ENCODE data around the gene FGFBP1.
"Not testable (repeated sequence)": the region's sequence is repeated elsewhere in the genome, so short reads cannot be mapped to it uniquely, and the experiment has no call there.

Gene FGFBP1

DNA sequence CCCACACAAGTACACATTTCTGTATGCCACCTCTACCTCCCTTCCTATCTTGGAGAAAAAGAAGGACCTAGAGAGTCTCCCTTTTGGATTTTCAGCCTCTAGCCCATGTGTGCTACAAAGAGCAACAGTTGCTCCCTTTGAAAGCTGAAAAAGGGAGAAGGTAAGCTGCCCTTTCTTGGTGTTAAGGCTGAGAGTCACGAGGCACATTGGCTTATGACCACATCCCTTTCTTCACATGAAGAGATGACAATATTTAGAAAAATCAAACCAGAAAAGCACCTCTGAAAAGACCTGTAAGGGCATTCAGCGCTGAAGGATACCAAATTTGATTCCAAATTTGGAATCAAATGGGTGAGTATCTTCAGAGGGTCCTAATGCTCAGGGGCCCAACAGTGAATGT, 6.4 kb upstream of the FGFBP1 start:
- DNase-seq: no peak

DNA sequence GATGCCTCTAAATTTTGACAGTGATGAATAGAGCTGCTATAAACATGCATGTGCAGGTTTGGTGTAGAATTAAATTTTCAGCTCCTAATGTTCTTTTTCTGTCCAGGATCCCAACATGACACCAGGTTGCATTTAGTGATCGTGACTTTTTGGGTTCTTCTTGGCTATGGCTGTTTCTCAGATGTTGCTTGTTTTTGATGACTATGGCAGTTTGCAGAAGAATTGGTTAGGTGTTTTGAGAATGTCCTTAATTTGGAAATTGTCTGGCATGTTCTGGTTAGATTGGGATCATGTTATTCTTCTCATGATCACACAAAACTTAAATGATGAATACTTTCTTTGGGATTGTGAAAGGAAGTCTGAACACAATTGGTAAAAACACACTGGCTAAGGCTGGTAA, 3.7 kb upstream of the FGFBP1 start:
- no peak for DNase-seq

GRCh38 chr4:15938182-15938581, 358 bp downstream of the FGFBP1 start:
- no peak for DNase-seq

- DNase-seq: no peak
These were observed 2.0 kb downstream of the FGFBP1 start for GRCh38 chr4:15936495-15936894.

DNA sequence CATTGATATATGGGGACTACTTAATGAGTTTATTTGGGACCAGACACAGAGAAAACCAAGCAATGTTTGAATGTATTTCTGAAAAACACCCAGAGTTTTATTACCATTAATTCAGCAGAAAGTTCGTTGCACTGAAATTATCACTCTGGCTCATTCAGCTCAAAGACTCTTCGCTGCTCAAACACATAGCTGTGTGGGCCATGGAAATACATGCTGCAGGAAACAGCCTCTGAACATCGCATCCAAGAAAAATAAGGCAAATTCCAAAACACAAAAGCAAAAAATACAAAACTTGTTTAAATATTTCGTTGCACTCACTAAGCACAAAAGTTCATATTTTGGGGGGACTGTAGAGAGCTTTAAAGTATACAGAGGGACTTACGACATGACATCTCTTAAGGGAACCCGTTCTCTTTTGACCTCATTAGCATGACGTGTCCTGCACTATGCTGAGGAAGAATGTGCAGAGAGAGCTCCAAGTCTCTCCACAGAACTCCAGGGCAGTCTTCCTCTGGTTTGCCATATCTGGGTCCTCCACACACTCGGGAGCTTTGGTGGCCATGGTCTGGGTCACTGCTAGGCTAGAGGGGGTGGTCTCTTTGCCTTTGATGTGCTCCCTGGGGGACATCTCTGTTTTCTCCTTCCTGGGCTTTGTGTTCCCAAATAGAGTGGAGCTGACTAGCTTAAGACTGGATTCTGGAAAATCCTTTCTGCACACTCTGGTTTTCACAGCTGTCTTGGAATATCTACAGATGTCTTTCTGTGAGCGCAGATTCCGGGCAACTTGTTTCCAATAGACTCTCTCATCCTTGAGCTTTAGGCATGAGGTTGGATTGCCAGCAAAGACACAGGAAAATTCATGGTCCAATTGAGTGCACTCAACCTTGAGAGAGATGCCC, 2.8 kb downstream of the FGFBP1 start:
- DNase-seq: no peak

DNA sequence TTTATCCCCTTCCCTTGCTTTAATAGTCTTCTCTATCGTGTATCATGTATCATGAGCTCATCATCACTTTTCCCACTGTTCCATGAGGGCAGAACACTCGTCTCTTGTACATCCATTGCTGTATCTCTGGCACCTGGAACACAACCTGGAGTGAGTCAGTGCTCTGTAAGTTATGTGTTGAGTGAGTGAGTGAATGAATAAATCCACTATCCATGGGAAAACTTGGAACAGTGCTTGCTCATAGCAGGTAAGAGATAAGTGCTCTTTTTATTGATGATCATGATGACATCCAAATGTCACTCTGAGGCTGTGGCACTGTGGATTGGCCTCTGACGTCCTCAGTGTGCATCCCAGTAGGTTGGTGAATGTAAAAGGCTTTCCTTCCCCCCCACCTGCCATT, 4.3 kb downstream of the FGFBP1 start:
- DNase-seq: no peak

DNA sequence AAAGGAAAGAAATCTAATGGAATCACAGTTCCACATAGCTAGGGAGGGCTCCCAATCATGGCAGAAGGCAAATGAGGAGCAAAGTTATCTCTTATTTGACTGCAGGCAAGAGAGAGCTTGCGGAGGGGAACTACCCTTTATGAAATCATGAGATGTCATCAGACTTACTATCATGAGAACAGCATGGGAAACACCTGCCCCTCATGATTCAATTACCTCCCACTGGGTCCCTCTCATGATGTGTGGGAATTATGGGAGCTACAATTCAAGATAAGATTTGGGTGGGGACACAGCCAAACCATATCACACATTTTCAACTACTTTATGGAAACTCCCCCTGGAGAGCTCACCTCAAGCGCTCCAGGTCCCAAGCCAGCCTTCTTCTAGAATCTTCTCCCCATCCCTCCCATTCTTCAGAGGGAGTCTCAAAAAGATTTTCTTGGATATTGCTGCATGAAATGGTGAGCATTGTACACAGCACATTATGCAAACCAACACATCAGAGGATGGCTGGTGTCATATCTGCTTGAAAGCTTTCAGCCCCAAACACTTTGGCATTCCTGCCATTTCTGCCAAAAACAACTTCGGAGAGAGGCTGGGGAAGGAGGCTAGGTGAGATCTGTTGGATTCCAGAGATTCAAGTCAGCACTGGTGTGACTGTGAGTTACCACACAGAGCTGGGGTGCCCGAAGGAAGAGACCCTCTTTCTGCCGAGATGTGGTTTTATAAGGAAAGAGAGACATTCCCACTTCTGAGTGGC, 6.9 kb downstream of the FGFBP1 start:
- DNase-seq: no peak

GRCh38 chr4:15930314-15930713, 8.2 kb downstream of the FGFBP1 start:
- no peak for DNase-seq

GRCh38 chr4:15929540-15929939, 9.0 kb downstream of the FGFBP1 start:
- DNase-seq: no peak

GRCh38 chr4:15928883-15929282, 9.7 kb downstream of the FGFBP1 start:
- no peak for DNase-seq

- DNase-seq: no peak
These were observed 12.1 kb downstream of the FGFBP1 start for GRCh38 chr4:15926486-15926885.

GRCh38 chr4:15925830-15926229, 12.7 kb downstream of the FGFBP1 start:
- no peak for DNase-seq

- DNase-seq: no peak
These were observed 17.0 kb downstream of the FGFBP1 start for GRCh38 chr4:15921592-15921932.

DNA sequence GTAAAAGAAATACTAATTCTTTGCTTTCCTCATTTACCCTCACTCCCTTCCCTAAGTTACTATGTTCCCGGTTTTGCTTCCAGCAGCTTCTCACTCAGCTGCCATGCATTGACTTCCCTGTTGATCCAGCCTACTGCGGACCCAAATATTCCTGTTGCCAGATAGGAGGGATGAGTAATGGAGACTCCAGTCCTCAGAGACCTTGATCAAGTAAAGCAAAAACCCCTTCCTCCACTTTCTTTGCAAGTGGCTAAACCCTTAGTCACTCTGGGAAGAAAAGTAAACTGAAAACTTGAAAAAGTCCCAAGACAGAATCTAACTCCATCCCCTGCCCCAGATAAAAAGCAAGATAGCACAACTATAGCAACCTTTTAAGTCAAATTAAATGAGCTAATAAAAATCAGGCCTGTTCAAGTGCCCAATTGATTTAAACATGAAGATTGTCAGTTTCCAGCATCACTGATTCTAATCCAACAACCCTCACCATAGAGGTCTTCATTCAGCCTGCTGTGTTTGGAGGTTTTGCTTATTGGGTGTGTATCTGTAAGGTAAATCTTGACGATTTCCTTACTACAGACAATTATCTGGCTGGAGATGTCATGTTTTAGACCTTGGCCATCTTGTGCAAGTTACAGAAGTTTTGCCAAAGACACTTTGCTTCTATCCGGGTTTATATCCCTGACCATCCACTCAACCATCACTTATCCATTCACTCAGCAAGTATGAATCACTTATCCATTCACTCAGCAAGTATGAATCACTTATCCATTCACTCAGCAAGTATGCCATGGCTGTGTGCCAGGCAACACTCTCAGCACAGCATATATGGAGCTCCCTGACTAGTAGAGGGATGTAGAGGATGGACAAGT, 17.6 kb downstream of the FGFBP1 start:
- DNase-seq: no peak

GRCh38 chr4:15918484-15919129, 19.9 kb downstream of the FGFBP1 start:
- no peak for DNase-seq

DNA sequence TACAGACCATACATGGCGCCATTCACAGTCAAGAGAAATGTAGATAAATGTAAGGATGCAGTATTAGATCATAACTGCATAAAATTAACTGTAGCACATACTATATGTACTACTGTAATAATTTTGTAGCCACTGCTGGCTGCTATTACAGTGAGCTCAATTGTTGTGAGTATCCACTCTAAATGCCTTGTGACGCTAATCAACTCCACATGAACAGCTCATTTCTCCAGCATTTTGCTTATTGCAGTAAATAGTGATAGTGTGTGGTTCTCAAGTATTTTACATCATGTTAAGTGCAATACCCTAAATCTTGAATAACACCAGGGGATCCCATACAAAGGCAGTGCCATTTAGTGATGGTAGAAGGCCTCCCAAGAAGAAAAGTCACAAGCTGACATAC, 21.2 kb downstream of the FGFBP1 start:
- DNase-seq: no peak

GRCh38 chr4:15916358-15916757, 22.2 kb downstream of the FGFBP1 start:
- not testable (repeated sequence) for DNase-seq

DNA sequence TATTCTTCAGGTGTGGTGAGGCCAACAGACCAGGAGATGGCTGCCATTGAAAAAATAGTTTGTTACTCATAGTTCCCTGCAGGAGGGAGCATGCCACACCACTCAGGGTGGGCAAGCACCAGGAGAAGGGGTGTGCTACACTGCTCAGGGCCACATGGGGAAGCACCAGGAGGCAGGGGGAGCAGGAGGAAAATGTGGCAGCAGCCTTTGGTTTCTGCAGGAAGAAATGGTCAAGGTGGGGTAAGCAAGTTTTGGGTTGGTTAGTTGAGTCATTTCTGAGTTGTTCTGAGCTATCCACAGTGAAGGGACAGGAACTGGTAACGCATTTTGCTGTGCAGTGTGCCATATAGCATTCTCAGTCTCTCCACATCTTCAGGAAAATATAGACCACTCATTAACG, 23.8 kb downstream of the FGFBP1 start:
- no peak for DNase-seq

DNA sequence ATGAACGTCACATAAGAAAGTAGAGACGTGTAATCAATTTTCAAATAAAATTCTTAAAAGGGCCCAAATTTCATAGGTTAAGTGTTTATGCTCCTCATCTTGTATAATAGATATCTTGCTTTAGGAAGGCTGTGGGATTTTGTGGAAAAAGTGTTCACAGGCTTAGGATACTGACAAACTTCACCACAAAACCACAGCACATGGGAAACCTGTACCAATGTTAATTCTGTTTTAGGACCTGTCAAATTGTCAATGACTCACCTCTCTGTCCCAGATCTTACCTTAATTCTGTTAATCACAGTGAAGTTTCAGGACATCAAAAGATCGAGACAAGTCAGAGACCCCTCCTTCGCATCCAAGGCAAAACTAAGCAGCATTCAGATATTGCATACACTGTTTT, 24.2 kb downstream of the FGFBP1 start:
- no peak for DNase-seq

DNA sequence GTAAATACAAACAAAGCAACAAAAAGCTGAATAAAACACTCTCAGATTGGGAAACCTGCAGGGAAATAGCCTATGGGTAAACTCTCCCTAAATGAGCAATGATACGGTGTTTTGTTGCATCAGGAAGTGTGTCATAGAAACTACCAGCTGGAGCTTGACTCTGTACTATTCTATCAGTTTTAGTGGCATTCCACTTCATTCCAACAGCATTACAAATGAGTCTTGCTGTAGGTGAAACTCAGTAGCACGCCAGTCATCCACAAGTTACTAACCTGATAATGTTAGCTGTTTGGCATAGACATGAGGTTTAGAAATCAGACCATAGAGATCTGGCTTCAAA, 24.9 kb downstream of the FGFBP1 start:
- no peak for DNase-seq

- DNase-seq: no peak
These were observed 25.4 kb downstream of the FGFBP1 start for GRCh38 chr4:15912961-15913630.

DNA sequence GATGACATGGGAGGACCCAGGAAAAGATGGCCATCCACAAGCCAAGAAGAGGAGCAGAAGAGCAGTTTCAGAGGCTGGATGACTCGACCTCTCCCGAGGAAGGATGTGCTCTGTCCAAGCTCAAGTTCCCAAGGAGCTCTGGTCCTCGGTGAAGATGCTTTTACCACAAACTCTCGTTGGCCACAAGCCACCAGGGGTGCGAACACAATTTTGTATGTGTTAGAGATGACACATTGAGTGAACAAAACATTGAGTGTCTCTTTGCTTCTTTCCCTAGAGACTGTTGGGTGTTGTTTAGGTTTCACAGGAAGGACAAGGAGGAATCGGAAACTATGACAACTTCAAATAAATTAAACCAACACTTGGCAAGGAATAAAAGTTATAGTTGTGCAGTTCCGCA, 26.3 kb downstream of the FGFBP1 start:
- DNase-seq: no peak

Data from stimulated activated CD4-positive, alpha-beta T cell treated with anti-CD3 and anti-CD28 coated beads, Interleukin-2, amount 100 ng/mL, for 48 hours (primary cell).